Measurements from ENCODE around the gene PCSK6. TPM values are rescaled to one million over a fixed set of nuclear protein-coding genes. Genes with fewer than 3 reads are reported as not detected.

PCSK6 gene
- total RNA-seq, 1 experiment from 2014 or later, result 3.7 TPM

- no peak overlapping the region for H2AFZ ChIP-seq (ENCODE audit: low read length)
- H4K20me1 ChIP-seq (ENCODE audit: low read length), result no peaks in the 10 kb centered on the region
- no peak overlapping the region for H3K27ac ChIP-seq (ENCODE audit: low read length)
- H3K79me2 ChIP-seq (ENCODE audit: low read length), result no peaks in the 10 kb centered on the region
- intact Hi-C loops (cut with micrococcal nuclease), result no loop called here
- no peak overlapping the region for H3K9ac ChIP-seq (ENCODE audit: low read length)
- ATAC-seq (no peak), DNase-seq (no peak)
- no peaks in the 10 kb centered on the region for H3K4me1 ChIP-seq (ENCODE audit: insufficient read depth, low read length)
- H3K4me3 ChIP-seq (ENCODE audit: low read length), result no peak overlapping the region
- no peaks in the 10 kb centered on the region for H3F3A ChIP-seq (ENCODE audit: low read length, unreplicated experiment)
- no peak overlapping the region for H3K4me2 ChIP-seq (ENCODE audit: low read length)
- POLR2A ChIA-PET (ENCODE audit: unreplicated experiment), result no interaction called here
- TF ChIP-seq, protein P1, sequence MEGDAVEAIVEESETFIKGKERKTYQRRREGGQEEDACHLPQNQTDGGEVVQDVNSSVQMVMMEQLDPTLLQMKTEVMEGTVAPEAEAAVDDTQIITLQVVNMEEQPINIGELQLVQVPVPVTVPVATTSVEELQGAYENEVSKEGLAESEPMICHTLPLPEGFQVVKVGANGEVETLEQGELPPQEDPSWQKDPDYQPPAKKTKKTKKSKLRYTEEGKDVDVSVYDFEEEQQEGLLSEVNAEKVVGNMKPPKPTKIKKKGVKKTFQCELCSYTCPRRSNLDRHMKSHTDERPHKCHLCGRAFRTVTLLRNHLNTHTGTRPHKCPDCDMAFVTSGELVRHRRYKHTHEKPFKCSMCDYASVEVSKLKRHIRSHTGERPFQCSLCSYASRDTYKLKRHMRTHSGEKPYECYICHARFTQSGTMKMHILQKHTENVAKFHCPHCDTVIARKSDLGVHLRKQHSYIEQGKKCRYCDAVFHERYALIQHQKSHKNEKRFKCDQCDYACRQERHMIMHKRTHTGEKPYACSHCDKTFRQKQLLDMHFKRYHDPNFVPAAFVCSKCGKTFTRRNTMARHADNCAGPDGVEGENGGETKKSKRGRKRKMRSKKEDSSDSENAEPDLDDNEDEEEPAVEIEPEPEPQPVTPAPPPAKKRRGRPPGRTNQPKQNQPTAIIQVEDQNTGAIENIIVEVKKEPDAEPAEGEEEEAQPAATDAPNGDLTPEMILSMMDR (conservative IDR thresholded peaks at IDR 0.05; ENCODE audit: low read depth, low read length), result no peak
- TF ChIP-seq EZH2 (IDR thresholded peaks at IDR 0.05; ENCODE audit: low read length, unreplicated experiment) (no peak), EZH2phosphoT487 (IDR thresholded peaks at IDR 0.05; ENCODE audit: borderline replicate concordance, low read length) (no peak)
- peaks cover 62% of the 10 kb centered on the region for H3K27me3 ChIP-seq (ENCODE audit: low read length)
- CTCF ChIA-PET, result no interaction called here
- H3K9me2 ChIP-seq (replicated peaks; ENCODE audit: low read length), result no peaks in the 10 kb centered on the region
- no peaks in the 10 kb centered on the region for H3K36me3 ChIP-seq (ENCODE audit: low read depth, low read length)
- H3K9me3 ChIP-seq (ENCODE audit: low read length), result no peaks in the 10 kb centered on the region
- no TSS peak for BruUV-seq (replicated peaks)
Observed at GRCh38 chr15:101391431-101391830, 98.1 kb downstream of the PCSK6 start.

DNA sequence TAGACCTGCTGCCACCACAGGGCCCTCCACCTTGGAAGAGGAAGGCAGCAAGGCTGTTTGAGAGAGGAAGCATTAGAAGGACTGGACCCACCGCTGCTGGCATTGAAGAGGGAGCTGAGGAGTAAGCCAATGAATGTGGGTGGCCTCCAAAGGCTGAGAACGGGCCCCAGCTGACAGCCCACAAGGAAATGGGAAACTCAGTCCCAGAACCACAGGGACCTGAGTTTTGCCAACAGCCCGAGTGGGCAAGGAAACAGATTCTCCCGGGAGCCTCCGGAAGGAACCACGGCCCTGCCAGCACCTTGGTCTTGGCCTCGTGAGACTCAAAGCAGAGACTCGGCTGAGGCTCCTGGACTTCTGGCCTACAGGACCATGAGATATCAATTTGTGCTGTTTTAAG is 99.0 kb downstream of the PCSK6 start:
- H3K9me2 ChIP-seq (replicated peaks; ENCODE audit: low read length), result no peaks in the 10 kb centered on the region
- CTCF ChIA-PET, result no interaction called here
- intact Hi-C loops (cut with micrococcal nuclease), result no loop called here
- no peaks in the 10 kb centered on the region for H3F3A ChIP-seq (ENCODE audit: low read length, unreplicated experiment)
- no peaks in the 10 kb centered on the region for H4K20me1 ChIP-seq (ENCODE audit: low read length)
- DNase-seq (no peak), ATAC-seq (no peak)
- no peak overlapping the region for H3K9ac ChIP-seq (ENCODE audit: low read length)
- H3K79me2 ChIP-seq (ENCODE audit: low read length), result no peaks in the 10 kb centered on the region
- no TSS peak for BruUV-seq (replicated peaks)
- H3K27me3 ChIP-seq (ENCODE audit: low read length), result peaks cover 54% of the 10 kb centered on the region
- no peaks in the 10 kb centered on the region for H3K36me3 ChIP-seq (ENCODE audit: low read depth, low read length)
- H2AFZ ChIP-seq (ENCODE audit: low read length), result no peak overlapping the region
- no peak overlapping the region for H3K4me3 ChIP-seq (ENCODE audit: low read length)
- TF ChIP-seq EZH2phosphoT487 (IDR thresholded peaks at IDR 0.05; ENCODE audit: borderline replicate concordance, low read length), result no peak
- TF ChIP-seq, protein P1 (conservative IDR thresholded peaks at IDR 0.05; ENCODE audit: low read depth, low read length), result no peak
- no peak for TF ChIP-seq EZH2 (IDR thresholded peaks at IDR 0.05; ENCODE audit: low read length, unreplicated experiment)
- no peaks in the 10 kb centered on the region for H3K4me1 ChIP-seq (ENCODE audit: insufficient read depth, low read length)
- H3K27ac ChIP-seq (ENCODE audit: low read length), result no peak overlapping the region
- no peaks in the 10 kb centered on the region for H3K9me3 ChIP-seq (ENCODE audit: low read length)
- POLR2A ChIA-PET (ENCODE audit: unreplicated experiment), result no interaction called here
- H3K4me2 ChIP-seq (ENCODE audit: low read length), result no peak overlapping the region

DNA sequence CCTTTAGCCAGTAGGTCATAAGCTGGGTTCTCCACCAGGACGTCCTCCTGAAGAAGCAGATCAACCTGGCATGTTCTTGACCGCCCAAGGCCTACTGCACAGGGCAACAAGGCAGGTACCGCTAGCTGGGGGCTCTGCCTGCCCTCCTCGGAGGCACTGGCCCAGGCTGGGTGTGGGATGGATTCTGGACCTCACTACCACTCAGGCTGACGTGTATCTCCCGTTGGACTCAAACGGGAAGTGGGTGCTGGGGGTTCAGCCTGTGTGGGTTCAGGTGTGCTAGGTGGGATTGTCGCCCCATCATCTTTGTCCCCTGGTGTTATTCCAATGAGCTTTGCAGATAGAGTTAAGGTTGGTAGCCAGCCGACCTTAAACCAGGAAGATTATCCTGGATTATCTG is 99.4 kb downstream of the PCSK6 start:
- H3K4me3 ChIP-seq (ENCODE audit: low read length), result no peak overlapping the region
- BruUV-seq (replicated peaks), result no TSS peak
- no peaks in the 10 kb centered on the region for H3K9me3 ChIP-seq (ENCODE audit: low read length)
- peaks cover 53% of the 10 kb centered on the region for H3K27me3 ChIP-seq (ENCODE audit: low read length)
- H3K4me1 ChIP-seq (ENCODE audit: insufficient read depth, low read length), result no peaks in the 10 kb centered on the region
- no peak overlapping the region for H3K9ac ChIP-seq (ENCODE audit: low read length)
- ChIA-PET POLR2A (ENCODE audit: unreplicated experiment) (no interaction called here), CTCF (no interaction called here)
- no peaks in the 10 kb centered on the region for H3K9me2 ChIP-seq (replicated peaks; ENCODE audit: low read length)
- no peaks in the 10 kb centered on the region for H4K20me1 ChIP-seq (ENCODE audit: low read length)
- no peak overlapping the region for H2AFZ ChIP-seq (ENCODE audit: low read length)
- ATAC-seq (no peak), DNase-seq (no peak)
- no peaks in the 10 kb centered on the region for H3K79me2 ChIP-seq (ENCODE audit: low read length)
- no peaks in the 10 kb centered on the region for H3F3A ChIP-seq (ENCODE audit: low read length, unreplicated experiment)
- H3K27ac ChIP-seq (ENCODE audit: low read length), result no peak overlapping the region
- TF ChIP-seq EZH2 (IDR thresholded peaks at IDR 0.05; ENCODE audit: low read length, unreplicated experiment) (no peak), EZH2phosphoT487 (IDR thresholded peaks at IDR 0.05; ENCODE audit: borderline replicate concordance, low read length) (no peak)
- TF ChIP-seq, protein P1 (conservative IDR thresholded peaks at IDR 0.05; ENCODE audit: low read depth, low read length), result no peak
- intact Hi-C loops (cut with micrococcal nuclease), result no loop called here
- H3K36me3 ChIP-seq (ENCODE audit: low read depth, low read length), result no peaks in the 10 kb centered on the region
- no peak overlapping the region for H3K4me2 ChIP-seq (ENCODE audit: low read length)

All from PC-3 (cell line).